GM20431 (cell line): Measurements from ENCODE around the gene NSG1.

Experiments used
- in situ Hi-C: fragments of 300-500 bp; cut with MseI, MboI; formaldehyde crosslinking; loops from one replicate; pipeline ENCODE4 v1.15.0; 2020; ENCODE audit warnings: low sequenced_read_pairs; ENCODE audit not compliant: unreplicated experiment

Gene NSG1

GRCh38 chr4:4368809-4369580 lies 17.9 kb upstream of the NSG1 start:
- in situ Hi-C loops, result no loop called here

DNA sequence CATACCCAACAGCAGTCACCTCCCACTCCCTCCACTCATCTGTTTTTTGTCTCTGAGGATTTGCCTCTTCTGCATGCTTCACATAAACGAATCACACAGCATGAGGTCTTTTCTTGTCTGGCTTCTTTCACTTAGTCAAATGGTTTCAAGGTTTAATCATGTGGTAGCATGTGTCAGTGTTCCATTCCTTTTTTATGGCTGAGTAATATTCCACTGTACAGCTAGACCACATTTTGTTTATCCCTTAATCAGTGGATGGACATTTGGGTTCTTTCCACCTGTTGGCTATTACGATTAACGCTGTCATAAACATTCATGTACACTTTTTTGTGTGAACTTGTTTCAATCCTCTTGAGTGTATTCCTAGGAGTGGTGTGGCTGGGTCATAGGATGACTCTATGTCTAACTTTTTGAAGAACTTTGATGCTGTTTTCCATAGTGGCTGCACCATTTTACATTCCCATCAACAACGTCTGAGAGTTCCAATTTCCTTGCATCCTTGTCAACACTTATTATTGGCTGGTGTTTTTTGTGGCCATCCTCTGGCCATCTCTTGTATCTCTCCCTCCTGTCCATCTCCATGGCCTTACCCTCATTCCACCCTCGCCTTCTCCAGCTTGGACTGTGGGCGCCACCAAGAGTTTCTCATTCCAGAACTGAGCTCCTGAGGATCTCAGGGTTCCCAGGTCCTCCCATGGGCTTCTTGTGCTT lies 12.4 kb upstream of the NSG1 start:
- in situ Hi-C loops, result no loop called here

GRCh38 chr4:4376074-4376473 lies 10.8 kb upstream of the NSG1 start:
- in situ Hi-C loops, result no loop called here

- in situ Hi-C loops, result no loop called here
Observed at GRCh38 chr4:4377191-4377590, 9.7 kb upstream of the NSG1 start.

DNA sequence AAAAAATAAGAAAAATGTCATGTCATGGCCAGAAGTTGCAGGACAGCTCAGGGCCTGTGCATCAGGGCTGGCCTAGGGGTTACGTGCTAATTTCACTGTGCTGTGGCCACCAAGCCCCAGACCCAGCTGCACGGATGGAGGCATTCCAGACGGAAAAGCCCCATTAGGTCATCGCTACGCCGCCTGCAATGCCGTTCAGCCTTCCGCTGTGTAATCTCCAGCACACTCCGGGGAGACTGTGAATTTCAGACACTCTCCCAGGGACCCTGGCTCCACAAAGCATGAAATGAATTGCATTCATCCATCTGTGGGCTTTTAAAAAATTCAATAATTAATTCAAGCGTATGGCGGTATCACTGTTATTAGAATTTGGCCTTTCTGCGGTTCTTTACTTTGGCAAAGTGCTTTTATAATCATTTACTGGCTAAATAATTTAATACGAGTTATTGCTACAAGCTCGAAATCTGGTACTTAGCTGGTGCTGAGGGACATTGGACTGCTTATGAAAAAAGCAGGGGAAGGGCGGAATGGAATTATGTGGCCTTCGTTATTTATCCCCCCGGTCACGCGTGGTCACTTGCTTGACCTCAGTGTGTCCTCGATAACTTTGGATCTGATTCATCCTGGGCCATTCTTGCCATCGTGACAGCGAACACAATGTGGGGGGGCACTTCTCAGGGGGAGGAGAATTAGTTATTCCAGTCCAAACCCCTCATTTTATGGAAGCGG lies 9.0 kb upstream of the NSG1 start:
- in situ Hi-C loops, result no loop called here

DNA sequence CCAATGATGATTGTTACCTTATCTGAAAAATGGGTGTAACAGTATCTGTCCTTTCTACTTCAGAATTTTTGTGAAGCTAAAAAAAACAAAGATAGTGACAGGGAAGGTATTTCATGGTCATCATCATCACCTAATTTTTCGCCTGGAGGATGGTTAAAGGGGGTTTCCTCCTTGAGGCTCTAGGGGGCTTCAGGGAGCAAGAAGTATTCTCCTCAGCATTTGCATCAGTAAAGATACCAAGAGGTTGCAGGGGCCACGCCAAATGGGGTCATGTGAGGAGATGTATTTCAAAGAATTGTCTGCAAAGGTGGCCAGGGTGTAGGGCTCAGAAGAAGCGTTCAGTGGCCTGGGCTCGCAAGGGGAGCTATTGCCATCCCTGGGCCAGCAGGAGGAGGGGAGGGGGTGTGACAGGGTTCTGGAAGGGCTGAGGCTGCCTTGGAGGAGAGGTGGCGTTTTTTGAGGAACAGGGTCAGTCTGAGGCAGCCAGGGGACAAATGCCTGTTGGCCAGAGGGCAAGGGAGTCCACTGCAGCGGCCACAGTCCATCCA lies 7.3 kb upstream of the NSG1 start:
- in situ Hi-C loops, result no loop called here

- in situ Hi-C loops, result no loop called here
Observed at GRCh38 chr4:4383085-4383484, 3.8 kb upstream of the NSG1 start.

DNA sequence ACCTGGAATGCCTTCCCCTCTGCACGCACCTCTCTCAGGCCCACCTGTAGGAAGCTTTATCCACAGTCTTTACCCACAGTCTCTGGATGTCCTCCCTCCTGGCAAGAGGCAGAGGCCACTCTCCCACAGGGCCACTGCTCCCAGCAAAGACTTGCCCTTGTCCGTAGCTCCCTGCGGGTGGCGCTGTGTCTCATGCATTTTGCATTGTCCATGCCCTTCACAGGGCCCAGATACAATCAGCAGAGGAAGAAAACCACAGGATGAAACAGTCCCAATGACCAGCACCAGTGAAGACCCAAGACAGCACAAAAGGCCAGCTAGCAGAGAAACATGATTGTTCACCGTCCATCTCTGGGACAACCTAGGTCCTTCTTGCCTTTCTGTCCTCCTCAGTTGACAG lies 2.1 kb upstream of the NSG1 start:
- in situ Hi-C loops, result no loop called here

DNA sequence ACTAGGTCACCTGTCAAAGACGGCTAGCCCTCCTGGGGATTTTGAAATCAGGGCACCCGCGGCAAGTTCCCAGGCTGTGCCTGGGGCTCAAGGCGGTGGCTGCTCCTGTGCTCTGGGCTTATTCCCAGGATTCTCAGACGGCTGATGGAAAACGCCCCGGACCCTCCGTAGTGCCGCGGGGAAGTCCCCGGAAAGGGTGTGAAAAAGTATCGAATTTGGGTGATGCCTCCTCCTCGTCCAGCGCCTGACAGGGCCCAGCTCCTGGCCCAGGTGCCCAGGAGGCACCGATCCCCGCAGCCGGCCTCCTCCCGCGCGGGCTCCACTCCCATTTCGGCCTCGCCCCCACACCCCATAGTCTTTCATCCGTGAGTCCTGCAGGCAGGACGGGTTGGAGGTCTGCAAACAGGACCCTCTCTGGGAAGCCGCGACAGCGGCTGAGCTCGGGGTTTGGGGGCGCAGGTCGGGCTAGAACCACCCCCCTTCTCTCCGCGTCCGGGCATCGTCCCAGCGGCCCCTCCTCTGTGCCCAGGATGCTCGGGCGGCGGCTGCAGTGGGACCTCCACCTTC lies 1.1 kb upstream of the NSG1 start:
- in situ Hi-C loops, result no loop called here

DNA sequence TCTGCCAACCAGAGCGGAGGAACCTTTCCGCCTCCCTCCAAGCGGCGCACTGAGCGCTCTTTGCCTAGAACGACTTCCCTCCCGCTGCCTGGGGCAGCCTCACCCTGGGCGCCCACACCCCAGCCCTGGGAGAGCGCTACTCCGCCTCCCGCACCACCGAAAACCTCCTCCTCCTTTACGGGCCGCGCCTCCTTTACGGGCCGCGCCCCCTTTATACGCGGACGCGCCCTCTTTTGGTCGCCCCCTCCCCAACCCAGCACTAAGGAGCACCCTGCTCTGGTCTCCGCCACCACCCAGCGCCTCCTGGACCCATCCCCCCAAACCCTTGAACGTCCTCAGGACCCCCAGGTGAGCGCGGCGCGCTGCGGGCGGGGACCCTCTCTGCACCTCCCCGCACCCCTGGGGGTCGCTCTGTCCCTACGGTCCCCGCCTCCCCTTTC lies 586 bp upstream of the NSG1 start:
- in situ Hi-C loops, result no loop called here

- in situ Hi-C loops, result no loop called here
Observed at GRCh38 chr4:4387531-4388310, 819 bp downstream of the NSG1 start.

DNA sequence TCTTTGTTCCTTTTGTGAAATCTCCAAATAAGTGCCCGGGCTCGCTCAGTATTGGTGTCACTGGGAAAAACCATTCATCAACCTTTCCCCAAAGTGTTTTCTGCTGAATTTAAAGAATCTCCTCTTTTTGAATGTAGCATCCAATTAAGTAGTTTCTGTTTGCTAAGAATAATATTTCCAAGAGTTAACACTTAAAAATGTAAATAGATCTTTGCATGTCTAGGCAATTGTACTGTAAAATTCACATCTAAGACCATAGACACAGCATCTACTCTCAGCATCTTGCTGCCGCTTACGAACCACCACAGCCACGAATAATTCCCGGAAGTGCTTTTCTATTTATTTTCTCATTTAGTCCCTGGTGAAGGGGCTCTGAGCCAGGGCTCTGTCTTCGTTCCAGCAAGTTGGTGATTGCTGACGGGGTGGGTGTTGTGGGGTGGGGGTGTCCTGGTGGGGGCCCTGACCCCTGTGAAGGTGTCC lies 1.4 kb downstream of the NSG1 start:
- in situ Hi-C loops, result no loop called here

- in situ Hi-C loops, result no loop called here
Observed at GRCh38 chr4:4388836-4389575, 2.1 kb downstream of the NSG1 start.

- in situ Hi-C loops, result no loop called here
Observed at GRCh38 chr4:4390046-4390445, 3.1 kb downstream of the NSG1 start.

DNA sequence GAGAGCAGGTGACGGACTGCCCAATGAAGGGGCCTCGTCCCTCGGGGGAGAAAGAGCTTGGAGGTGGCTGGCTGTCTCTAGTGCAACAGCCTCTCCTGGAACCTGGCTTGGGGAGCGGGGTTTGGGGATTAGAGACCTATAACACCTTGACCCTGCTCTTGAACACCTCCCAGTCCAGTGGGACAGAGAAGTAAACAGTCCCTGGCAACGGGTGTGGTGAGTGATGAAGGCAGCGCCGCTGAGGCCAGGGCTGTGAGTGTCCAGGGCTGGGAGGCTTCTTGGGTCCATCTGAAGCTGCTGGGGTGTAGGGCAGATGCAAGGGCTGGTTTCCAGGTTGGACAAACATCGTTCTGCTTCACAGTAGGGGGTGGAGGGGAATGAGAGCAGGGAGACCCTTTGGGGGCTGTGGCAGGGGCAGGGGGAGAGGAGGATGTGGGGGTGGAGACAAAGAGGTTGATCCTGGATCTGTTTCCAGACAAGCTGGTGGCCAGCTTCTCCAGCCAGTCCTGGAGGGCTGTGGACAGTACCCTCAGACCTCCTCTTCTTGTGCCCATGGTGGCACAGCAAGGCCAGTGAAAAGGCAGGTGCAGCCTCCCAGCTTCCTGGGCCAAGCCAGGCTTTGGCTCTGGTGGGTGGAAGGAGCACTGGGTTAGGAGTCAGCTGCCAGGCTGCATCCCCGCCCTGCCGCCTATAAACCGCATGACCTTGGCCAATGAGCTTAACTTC lies 3.8 kb downstream of the NSG1 start:
- in situ Hi-C loops, result no loop called here

GRCh38 chr4:4391866-4392265 lies 5.0 kb downstream of the NSG1 start:
- in situ Hi-C loops, result no loop called here

DNA sequence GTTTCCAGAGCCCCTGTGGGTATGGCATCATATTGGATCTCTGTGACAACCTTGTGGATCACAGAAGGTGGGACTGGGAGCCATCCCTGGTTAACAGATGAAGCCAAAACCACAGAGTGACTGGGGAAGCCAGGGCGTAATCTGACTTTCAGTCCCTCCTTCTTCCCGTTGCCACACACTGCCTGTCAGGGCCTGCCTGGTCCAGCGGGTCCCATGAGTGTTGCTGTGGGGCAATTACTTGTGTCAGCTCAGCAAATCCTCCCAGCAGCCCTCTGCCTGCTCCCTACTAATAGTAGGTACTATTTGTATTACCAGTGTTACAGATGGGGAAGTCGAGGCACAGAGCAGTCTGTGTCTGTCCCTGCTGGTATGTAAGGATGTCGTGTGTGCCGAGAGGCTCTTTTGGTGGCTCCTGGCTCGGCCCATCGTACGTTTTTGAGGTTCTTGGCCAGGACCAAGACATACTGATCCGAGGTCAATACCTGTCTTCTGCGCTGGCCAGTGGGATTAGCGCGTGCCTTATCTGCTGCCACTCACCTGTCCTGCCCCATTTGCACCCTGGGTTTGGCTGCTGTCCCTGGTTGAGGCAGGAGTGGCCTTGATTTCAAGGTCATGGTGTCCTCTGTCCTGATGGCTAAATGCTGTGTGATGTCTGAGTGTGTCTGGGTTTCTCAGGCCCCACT lies 5.7 kb downstream of the NSG1 start:
- in situ Hi-C loops, result no loop called here

- in situ Hi-C loops, result no loop called here
Observed at GRCh38 chr4:4394644-4395043, 7.7 kb downstream of the NSG1 start.
